Hepatocyte (in vitro differentiated cells): Measurements from ENCODE around the gene FABP7. TPM values are rescaled to one million over a fixed set of nuclear protein-coding genes. Genes with fewer than 3 reads are reported as not detected.

Experiments used
- DNase-seq: peaks from one replicate; pipeline ENCODE4 v3.0.0-alpha.2; 2016; ENCODE audit warnings: low spot score
- H2AFZ ChIP-seq: fragments of 200-600 bp; sonication (generic); 2 replicates; pipeline ENCODE4 v1.6.0; 2016; ENCODE audit warnings: antibody characterized with exemption, mild to moderate bottlenecking
- H3K27ac ChIP-seq: fragments of 200-600 bp; sonication (generic); 2 replicates; pipeline ENCODE4 v1.5.1; 2016; ENCODE audit warnings: mild to moderate bottlenecking
- H3K27me3 ChIP-seq: fragments of 200-600 bp; sonication (generic); 2 replicates; pipeline ENCODE4 v1.6.1; 2016
- H3K36me3 ChIP-seq: fragments of 200-600 bp; sonication (generic); replicated peaks from 2 replicates; pipeline ENCODE4 v1.5.1; 2016; ENCODE audit warnings: low read depth; ENCODE audit not compliant: insufficient read depth
- H3K4me1 ChIP-seq: fragments of 200-600 bp; sonication (generic); 2 replicates; pipeline ENCODE4 v1.5.1; 2016; ENCODE audit warnings: mild to moderate bottlenecking, moderate library complexity; ENCODE audit not compliant: insufficient read depth
- H3K4me2 ChIP-seq: fragments of 200-600 bp; sonication (generic); 2 replicates; pipeline ENCODE4 v1.6.0; 2016
- H3K4me3 ChIP-seq: fragments of 200-600 bp; sonication (generic); 2 replicates; pipeline ENCODE4 v1.5.1; 2016; ENCODE audit warnings: mild to moderate bottlenecking
- H3K79me2 ChIP-seq: fragments of 200-600 bp; sonication (generic); 2 replicates; pipeline ENCODE4 v1.6.0; 2017; ENCODE audit warnings: mild to moderate bottlenecking
- H3K9me2 ChIP-seq: fragments of 200-600 bp; sonication (generic); replicated peaks from 2 replicates; pipeline ENCODE4 v1.6.0; 2017; ENCODE audit warnings: mild to moderate bottlenecking; ENCODE audit not compliant: insufficient read depth
- H3K9me3 ChIP-seq: fragments of 200-600 bp; sonication (generic); 2 replicates; pipeline ENCODE4 v1.5.1; 2016; ENCODE audit warnings: low read depth, mild to moderate bottlenecking
- H4K20me1 ChIP-seq: fragments of 200-600 bp; sonication (generic); 2 replicates; pipeline ENCODE4 v1.6.0; 2016; ENCODE audit warnings: mild to moderate bottlenecking; ENCODE audit not compliant: insufficient read depth, poor library complexity, severe bottlenecking
- EZH2 ChIP-seq: fragments of 200-600 bp; sonication (generic); IDR thresholded peaks from 2 replicates; pipeline ENCODE4 v1.6.1; 2016; ENCODE audit warnings: antibody characterized with exemption, mild to moderate bottlenecking, borderline replicate concordance
- EZH2phosphoT487 ChIP-seq: fragments of 200-600 bp; sonication (generic); IDR thresholded peaks from one replicate; pipeline ENCODE4 v1.6.1; 2018; ENCODE audit warnings: antibody characterized with exemption, mild to moderate bottlenecking, low read depth, moderate library complexity; ENCODE audit not compliant: unreplicated experiment, severe bottlenecking
- WGBS: methylation state at CpG from one replicate; pipeline ENCODE4 v1.1.6; 2016; ENCODE audit warnings: low lambda C conversion rate; ENCODE audit errors: missing lambda C conversion rate; 5-methylcytosine and 5-hydroxymethylcytosine counted together
- polyA plus RNA-seq: library from polyadenylated mRNA; unstranded; fragments of >200 nt; fragmentation: Nextera tagmentation; extraction: Ambion mirVana; gene quantifications from 2 replicates; pipeline ENCODE4 v1.2.1, GENCODE V29; 2016
- small RNA-seq: library from RNA; depleted of rRNA; stranded (forward); fragments of <200 nt; gene quantifications from one replicate; pipeline ENCODE3, GENCODE V24; 2014
- total RNA-seq: library from RNA; depleted of rRNA; stranded (reverse); fragments of >200 nt; gene quantifications from 2 replicates; pipeline ENCODE4 v1.2.3, GENCODE V29; 2014
- TF ChIP-seq, protein P1 (sequence below): fragments of 200-600 bp; sonication (generic); IDR thresholded peaks from 2 replicates; pipeline ENCODE4 v1.5.1; 2016; ENCODE audit warnings: antibody characterized with exemption, mild to moderate bottlenecking; ENCODE audit not compliant: poor library complexity

Gene FABP7
- total and polyA plus RNA-seq, 2 experiments from 2014 or later = 0.60 TPM; not detected in 1

- TF ChIP-seq EZH2 = no peak
- TF ChIP-seq, protein P1, sequence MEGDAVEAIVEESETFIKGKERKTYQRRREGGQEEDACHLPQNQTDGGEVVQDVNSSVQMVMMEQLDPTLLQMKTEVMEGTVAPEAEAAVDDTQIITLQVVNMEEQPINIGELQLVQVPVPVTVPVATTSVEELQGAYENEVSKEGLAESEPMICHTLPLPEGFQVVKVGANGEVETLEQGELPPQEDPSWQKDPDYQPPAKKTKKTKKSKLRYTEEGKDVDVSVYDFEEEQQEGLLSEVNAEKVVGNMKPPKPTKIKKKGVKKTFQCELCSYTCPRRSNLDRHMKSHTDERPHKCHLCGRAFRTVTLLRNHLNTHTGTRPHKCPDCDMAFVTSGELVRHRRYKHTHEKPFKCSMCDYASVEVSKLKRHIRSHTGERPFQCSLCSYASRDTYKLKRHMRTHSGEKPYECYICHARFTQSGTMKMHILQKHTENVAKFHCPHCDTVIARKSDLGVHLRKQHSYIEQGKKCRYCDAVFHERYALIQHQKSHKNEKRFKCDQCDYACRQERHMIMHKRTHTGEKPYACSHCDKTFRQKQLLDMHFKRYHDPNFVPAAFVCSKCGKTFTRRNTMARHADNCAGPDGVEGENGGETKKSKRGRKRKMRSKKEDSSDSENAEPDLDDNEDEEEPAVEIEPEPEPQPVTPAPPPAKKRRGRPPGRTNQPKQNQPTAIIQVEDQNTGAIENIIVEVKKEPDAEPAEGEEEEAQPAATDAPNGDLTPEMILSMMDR = no peak
- no peak for TF ChIP-seq EZH2phosphoT487
- Histone ChIP-seq H3K27me3 (no peaks in the 10 kb centered on the region), H3K4me2 (no peak overlapping the region), H4K20me1 (no peaks in the 10 kb centered on the region), H3K9me3 (no peaks in the 10 kb centered on the region), H3K4me1 (no peaks in the 10 kb centered on the region), H2AFZ (no peak overlapping the region), H3K36me3 (no peaks in the 10 kb centered on the region), H3K27ac (no peak overlapping the region), H3K9me2 (no peaks in the 10 kb centered on the region), H3K79me2 (no peaks in the 10 kb centered on the region), H3K4me3 (no peak overlapping the region)
- no peak for DNase-seq
- 74% methylated on average over 3 of the region's 3 CpGs for WGBS
These were observed 52.9 kb downstream of the FABP7 start for GRCh38 chr6:122832459-122832858.

DNA sequence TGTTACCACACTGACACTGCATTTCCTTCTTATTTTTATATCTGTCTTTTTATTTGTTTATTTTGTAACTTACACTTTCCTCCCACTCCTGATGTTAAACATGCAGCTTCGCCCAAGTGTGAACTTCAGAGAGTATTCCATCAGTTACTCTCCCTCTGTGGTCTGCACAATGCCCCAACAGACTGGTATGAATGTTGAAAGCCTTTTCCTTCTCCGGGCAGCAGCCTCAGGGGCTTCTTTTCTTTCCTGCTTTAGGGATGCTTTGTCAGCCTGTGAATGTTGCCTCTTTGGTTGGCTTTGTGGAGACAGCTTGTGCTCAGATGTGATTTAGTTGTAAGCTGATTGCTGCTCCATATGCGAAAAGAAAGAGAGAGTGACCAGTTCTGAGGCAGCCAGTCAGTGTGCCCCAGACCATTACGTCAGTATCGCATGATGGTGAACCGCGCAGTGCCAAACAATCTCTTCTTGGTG lies 53.5 kb downstream of the FABP7 start:
- H3K9me2 ChIP-seq = no peaks in the 10 kb centered on the region
- no peaks in the 10 kb centered on the region for H3K9me3 ChIP-seq
- no peaks in the 10 kb centered on the region for H4K20me1 ChIP-seq
- WGBS = 90% methylated on average over 7 of the region's 7 CpGs
- no peak overlapping the region for H3K4me2 ChIP-seq
- H3K4me3 ChIP-seq = no peak overlapping the region
- H2AFZ ChIP-seq = no peak overlapping the region
- TF ChIP-seq EZH2 = no peak
- TF ChIP-seq EZH2phosphoT487 = no peak
- TF ChIP-seq, protein P1 = no peak
- no peaks in the 10 kb centered on the region for H3K27me3 ChIP-seq
- H3K4me1 ChIP-seq = no peaks in the 10 kb centered on the region
- H3K79me2 ChIP-seq = no peaks in the 10 kb centered on the region
- H3K27ac ChIP-seq = no peak overlapping the region
- no peaks in the 10 kb centered on the region for H3K36me3 ChIP-seq
- DNase-seq = no peak

Small RNA genes lying within 50 kb of the gene (small RNA-seq; reads per million reads assigned to genes)
- not detected for gene RN7SL564P

Other genes with a start within 250 kb of the FABP7 start
- 144 and 172 TPM in 2 replicates for gene PKIB, start 169.3 kb upstream of the FABP7 start, total RNA-seq
- 73.8 and 77.6 TPM in 2 replicates for gene PKIB, start 169.3 kb upstream of the FABP7 start, polyA plus RNA-seq
- 124 and 126 TPM in 2 replicates for gene SMPDL3A, start 9.5 kb downstream of the FABP7 start, total RNA-seq
- gene SMPDL3A, start 9.5 kb downstream of the FABP7 start, polyA plus RNA-seq = 104 and 115 TPM in 2 replicates
- gene CLVS2, start 216.5 kb downstream of the FABP7 start, total RNA-seq = under 0.01 and 0.07 TPM in 2 replicates
- gene CLVS2, start 216.5 kb downstream of the FABP7 start, polyA plus RNA-seq = 0.02 TPM in 1 of 2 replicates, not detected in the other